Measurements from ENCODE around the gene DSEL. TPM values are rescaled to one million over a fixed set of nuclear protein-coding genes. Genes with fewer than 3 reads are reported as not detected.

DSEL gene
- total and polyA plus RNA-seq, 2 donors (not counting 1 experiment from before 2014, with no cell fraction given) = 0.10 to 0.37 TPM

- no CpG with 5 or more reads among the region's 1 CpG for WGBS (ENCODE audit: insufficient coverage)
- DNase-seq = no peak
- no peak overlapping the region for H3K4me2 ChIP-seq (replicated peaks; ENCODE audit: low read depth, low read length, poor library complexity, severe bottlenecking)
- no peaks in the 10 kb centered on the region for H3K9me3 ChIP-seq (ENCODE audit: control extremely low read depth in 1 of 3, control insufficient read depth in 2 of 3, insufficient read depth in 1 of 3, low read length in 2 of 3)
- no peak overlapping the region for H3K9ac ChIP-seq (ENCODE audit: low read length)
- H3K36me3 ChIP-seq (replicated peaks in 1 of 2; ENCODE audit: control extremely low read depth in 1 of 2, control insufficient read depth in 1 of 2, extremely low read depth in 1 of 2, insufficient read depth in 2 of 2, low read length in 1 of 2) = no peaks in the 10 kb centered on the region
- no peak overlapping the region for H2AFZ ChIP-seq (ENCODE audit: insufficient read depth, low read depth, low read length, poor library complexity, severe bottlenecking)
- ChIA-PET CTCF (no interaction called here), POLR2A (no interaction called here)
- no peaks in the 10 kb centered on the region for H3K79me2 ChIP-seq (ENCODE audit: control insufficient read depth, insufficient read depth, low read length)
- TF ChIP-seq CTCF (IDR thresholded peaks at IDR 0.05) (no peak), EZH2 (IDR thresholded peaks at IDR 0.05; ENCODE audit: borderline replicate concordance, insufficient read depth, low read depth, low read length, poor library complexity, severe bottlenecking) (no peak)
- Mint-ChIP-seq H3K4me1 (no peaks in the 10 kb centered on the region), H3K4me3 (no peak overlapping the region), H3K9me3 (ENCODE audit: insufficient read depth) (no peaks in the 10 kb centered on the region), H3K27ac (no peak overlapping the region), H3K27me3 (peaks cover 3% of the 10 kb centered on the region)
- no peak overlapping the region for H3K27ac ChIP-seq (ENCODE audit: low read length in 2 of 2)
- intact Hi-C loops (cut with micrococcal nuclease) = no loop called here
- H4K20me1 ChIP-seq (ENCODE audit: control insufficient read depth, insufficient read depth, low read length, poor library complexity, severe bottlenecking) = no peaks in the 10 kb centered on the region
- H3K4me3 ChIP-seq (ENCODE audit: control extremely low read depth in 1 of 5, extremely low read depth in 1 of 5, insufficient read depth in 1 of 5, low read depth in 2 of 5, low read length in 4 of 5) = no peak overlapping the region
- ATAC-seq (ENCODE audit: low read depth) = no peak
- H3K27me3 ChIP-seq (replicated peaks in 1 of 4; ENCODE audit: control extremely low read depth in 1 of 4, control insufficient read depth in 3 of 4, insufficient read depth in 4 of 4, low read length in 3 of 4) = no peaks in the 10 kb centered on the region
- no peaks in the 10 kb centered on the region for H3K4me1 ChIP-seq (ENCODE audit: control insufficient read depth in 2 of 2, insufficient read depth in 2 of 2, low read length in 2 of 2)
Measured at GRCh38 chr18:67504739-67505138, 11.8 kb downstream of the DSEL start.

- H3K27ac Mint-ChIP-seq = no peak overlapping the region
- intact Hi-C loops (cut with micrococcal nuclease) = no loop called here
- no peaks in the 10 kb centered on the region for H3K27me3 ChIP-seq (replicated peaks in 1 of 4; ENCODE audit: control extremely low read depth in 1 of 4, control insufficient read depth in 3 of 4, insufficient read depth in 4 of 4, low read length in 3 of 4)
- H3K4me3 Mint-ChIP-seq = no peak overlapping the region
- H3K9ac ChIP-seq (ENCODE audit: low read length) = no peak overlapping the region
- POLR2A ChIA-PET = no interaction called here
- DNase-seq = no peak
- H3K9me3 Mint-ChIP-seq (ENCODE audit: insufficient read depth) = peaks cover 6% of the 10 kb centered on the region
- H4K20me1 ChIP-seq (ENCODE audit: control insufficient read depth, insufficient read depth, low read length, poor library complexity, severe bottlenecking) = no peaks in the 10 kb centered on the region
- no peak for TF ChIP-seq EZH2 (IDR thresholded peaks at IDR 0.05; ENCODE audit: borderline replicate concordance, insufficient read depth, low read depth, low read length, poor library complexity, severe bottlenecking)
- no peak for TF ChIP-seq CTCF (IDR thresholded peaks at IDR 0.05)
- WGBS (ENCODE audit: insufficient coverage) = 84% methylated on average over 3 of the region's 3 CpGs
- no peaks in the 10 kb centered on the region for H3K9me3 ChIP-seq (ENCODE audit: control extremely low read depth in 1 of 3, control insufficient read depth in 2 of 3, insufficient read depth in 1 of 3, low read length in 2 of 3)
- H3K36me3 ChIP-seq (replicated peaks in 1 of 2; ENCODE audit: control extremely low read depth in 1 of 2, control insufficient read depth in 1 of 2, extremely low read depth in 1 of 2, insufficient read depth in 2 of 2, low read length in 1 of 2) = no peaks in the 10 kb centered on the region
- H3K79me2 ChIP-seq (ENCODE audit: control insufficient read depth, insufficient read depth, low read length) = no peaks in the 10 kb centered on the region
- no peak for ATAC-seq (ENCODE audit: low read depth)
- H3K27ac ChIP-seq (ENCODE audit: low read length in 2 of 2) = no peak overlapping the region
- no peaks in the 10 kb centered on the region for H3K4me1 ChIP-seq (ENCODE audit: control insufficient read depth in 2 of 2, insufficient read depth in 2 of 2, low read length in 2 of 2)
- CTCF ChIA-PET = no interaction called here
- no peak overlapping the region for H3K4me3 ChIP-seq (ENCODE audit: control extremely low read depth in 1 of 5, extremely low read depth in 1 of 5, insufficient read depth in 1 of 5, low read depth in 2 of 5, low read length in 4 of 5)
- H3K4me1 Mint-ChIP-seq = no peaks in the 10 kb centered on the region
- no peak overlapping the region for H2AFZ ChIP-seq (ENCODE audit: insufficient read depth, low read depth, low read length, poor library complexity, severe bottlenecking)
- no peak overlapping the region for H3K4me2 ChIP-seq (replicated peaks; ENCODE audit: low read depth, low read length, poor library complexity, severe bottlenecking)
- no peaks in the 10 kb centered on the region for H3K27me3 Mint-ChIP-seq
Measured at GRCh38 chr18:67500522-67501205, 15.9 kb downstream of the DSEL start.
